ENCODE data around the gene TNFRSF4. TPM values are rescaled to one million over a fixed set of nuclear protein-coding genes. Genes with fewer than 3 reads are reported as not detected.

Gene TNFRSF4
- total and polyA plus RNA-seq, 10 of the 15 experiments (the other 5 are each of a cell fraction or from before 2014, with no cell fraction given) = 0.05 to 7.3 (median 2.5) TPM; not detected in 1

DNA sequence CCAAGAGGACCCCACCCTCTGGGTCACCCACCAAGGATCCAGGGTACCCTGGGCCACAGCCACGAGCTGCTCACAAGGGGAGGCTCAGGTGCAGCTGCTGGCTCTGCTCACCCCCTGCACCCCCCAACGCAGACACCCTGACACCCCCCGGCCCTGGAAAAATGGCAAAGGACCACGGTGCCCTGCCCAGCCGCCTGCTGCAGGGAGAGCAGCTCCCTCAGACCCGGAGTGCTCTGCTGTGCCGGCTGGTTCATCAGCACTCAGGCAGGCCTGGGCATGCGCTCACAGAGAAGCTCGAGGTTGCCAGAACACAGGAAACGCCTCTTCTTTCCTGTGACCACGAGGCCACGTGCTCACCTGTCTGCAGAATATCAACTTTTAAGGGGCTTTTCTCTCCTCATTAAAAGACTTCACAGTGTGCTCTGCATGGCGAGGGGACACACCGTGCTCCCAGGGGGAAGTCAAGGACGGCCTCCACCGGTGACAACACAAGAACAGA, 36.9 kb upstream of the TNFRSF4 start (continued):
- TF ChIP-seq NR2F1 (conservative IDR thresholded peaks at IDR 0.05) = no peak
- no peak for TF ChIP-seq RCOR1 (conservative IDR thresholded peaks at IDR 0.05; ENCODE audit: low read depth, low read length)
- TF ChIP-seq SIN3A (IDR thresholded peaks at IDR 0.05; ENCODE audit: low read depth, low read length) = no peak
- TF ChIP-seq, protein P1, sequence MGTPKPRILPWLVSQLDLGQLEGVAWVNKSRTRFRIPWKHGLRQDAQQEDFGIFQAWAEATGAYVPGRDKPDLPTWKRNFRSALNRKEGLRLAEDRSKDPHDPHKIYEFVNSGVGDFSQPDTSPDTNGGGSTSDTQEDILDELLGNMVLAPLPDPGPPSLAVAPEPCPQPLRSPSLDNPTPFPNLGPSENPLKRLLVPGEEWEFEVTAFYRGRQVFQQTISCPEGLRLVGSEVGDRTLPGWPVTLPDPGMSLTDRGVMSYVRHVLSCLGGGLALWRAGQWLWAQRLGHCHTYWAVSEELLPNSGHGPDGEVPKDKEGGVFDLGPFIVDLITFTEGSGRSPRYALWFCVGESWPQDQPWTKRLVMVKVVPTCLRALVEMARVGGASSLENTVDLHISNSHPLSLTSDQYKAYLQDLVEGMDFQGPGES (IDR thresholded peaks at IDR 0.05) = no peak
- TF ChIP-seq EZH2 (IDR thresholded peaks at IDR 0.05; ENCODE audit: borderline replicate concordance, control insufficient read depth, low read depth, low read length) = no peak
- TF ChIP-seq CREB1 (IDR thresholded peaks at IDR 0.05; ENCODE audit: low read depth) = no peak
- TF ChIP-seq HCFC1 (IDR thresholded peaks at IDR 0.05; ENCODE audit: low read length) = no peak
- no peak for TF ChIP-seq NFIC (IDR thresholded peaks at IDR 0.05; ENCODE audit: low read depth, low read length)
- no peak for TF ChIP-seq POU2F2 (IDR thresholded peaks at IDR 0.05; ENCODE audit: borderline replicate concordance, low read depth, low read length)
- TF ChIP-seq RELA (IDR thresholded peaks at IDR 0.05; ENCODE audit: borderline replicate concordance, partially characterized antibody) = no peak
- no peak for TF ChIP-seq MTA3 (IDR thresholded peaks at IDR 0.05; ENCODE audit: borderline replicate concordance, low read length)
- no peak for TF ChIP-seq YY1 (IDR thresholded peaks at IDR 0.05; ENCODE audit: low read depth, low read length)
- peak; percentile 2; the same call in 1 of the 2 replicates for TF ChIP-seq SMARCA5 (IDR thresholded peaks at IDR 0.05)
- TF ChIP-seq CEBPB (IDR thresholded peaks at IDR 0.05; ENCODE audit: borderline replicate concordance in 1 of 2, low read depth in 2 of 2, low read length in 2 of 2) = no peak
- TF ChIP-seq KLF5 (IDR thresholded peaks at IDR 0.05; ENCODE audit: partially characterized antibody) = no peak
- TF ChIP-seq SRF (IDR thresholded peaks at IDR 0.05; ENCODE audit: low read depth in 2 of 2, low read length in 2 of 2) = no peak
- TF ChIP-seq, protein P2, sequence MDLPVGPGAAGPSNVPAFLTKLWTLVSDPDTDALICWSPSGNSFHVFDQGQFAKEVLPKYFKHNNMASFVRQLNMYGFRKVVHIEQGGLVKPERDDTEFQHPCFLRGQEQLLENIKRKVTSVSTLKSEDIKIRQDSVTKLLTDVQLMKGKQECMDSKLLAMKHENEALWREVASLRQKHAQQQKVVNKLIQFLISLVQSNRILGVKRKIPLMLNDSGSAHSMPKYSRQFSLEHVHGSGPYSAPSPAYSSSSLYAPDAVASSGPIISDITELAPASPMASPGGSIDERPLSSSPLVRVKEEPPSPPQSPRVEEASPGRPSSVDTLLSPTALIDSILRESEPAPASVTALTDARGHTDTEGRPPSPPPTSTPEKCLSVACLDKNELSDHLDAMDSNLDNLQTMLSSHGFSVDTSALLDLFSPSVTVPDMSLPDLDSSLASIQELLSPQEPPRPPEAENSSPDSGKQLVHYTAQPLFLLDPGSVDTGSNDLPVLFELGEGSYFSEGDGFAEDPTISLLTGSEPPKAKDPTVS (IDR thresholded peaks at IDR 0.05; ENCODE audit: low read depth, low read length) = no peak
- TF ChIP-seq, protein P3, sequence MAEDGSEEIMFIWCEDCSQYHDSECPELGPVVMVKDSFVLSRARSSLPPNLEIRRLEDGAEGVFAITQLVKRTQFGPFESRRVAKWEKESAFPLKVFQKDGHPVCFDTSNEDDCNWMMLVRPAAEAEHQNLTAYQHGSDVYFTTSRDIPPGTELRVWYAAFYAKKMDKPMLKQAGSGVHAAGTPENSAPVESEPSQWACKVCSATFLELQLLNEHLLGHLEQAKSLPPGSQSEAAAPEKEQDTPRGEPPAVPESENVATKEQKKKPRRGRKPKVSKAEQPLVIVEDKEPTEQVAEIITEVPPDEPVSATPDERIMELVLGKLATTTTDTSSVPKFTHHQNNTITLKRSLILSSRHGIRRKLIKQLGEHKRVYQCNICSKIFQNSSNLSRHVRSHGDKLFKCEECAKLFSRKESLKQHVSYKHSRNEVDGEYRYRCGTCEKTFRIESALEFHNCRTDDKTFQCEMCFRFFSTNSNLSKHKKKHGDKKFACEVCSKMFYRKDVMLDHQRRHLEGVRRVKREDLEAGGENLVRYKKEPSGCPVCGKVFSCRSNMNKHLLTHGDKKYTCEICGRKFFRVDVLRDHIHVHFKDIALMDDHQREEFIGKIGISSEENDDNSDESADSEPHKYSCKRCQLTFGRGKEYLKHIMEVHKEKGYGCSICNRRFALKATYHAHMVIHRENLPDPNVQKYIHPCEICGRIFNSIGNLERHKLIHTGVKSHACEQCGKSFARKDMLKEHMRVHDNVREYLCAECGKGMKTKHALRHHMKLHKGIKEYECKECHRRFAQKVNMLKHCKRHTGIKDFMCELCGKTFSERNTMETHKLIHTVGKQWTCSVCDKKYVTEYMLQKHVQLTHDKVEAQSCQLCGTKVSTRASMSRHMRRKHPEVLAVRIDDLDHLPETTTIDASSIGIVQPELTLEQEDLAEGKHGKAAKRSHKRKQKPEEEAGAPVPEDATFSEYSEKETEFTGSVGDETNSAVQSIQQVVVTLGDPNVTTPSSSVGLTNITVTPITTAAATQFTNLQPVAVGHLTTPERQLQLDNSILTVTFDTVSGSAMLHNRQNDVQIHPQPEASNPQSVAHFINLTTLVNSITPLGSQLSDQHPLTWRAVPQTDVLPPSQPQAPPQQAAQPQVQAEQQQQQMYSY (CRISPR knock-in tag; IDR thresholded peaks at IDR 0.05) = no peak
- TF ChIP-seq BCL11A (IDR thresholded peaks at IDR 0.05; ENCODE audit: low read depth, low read length) = no peak
- no peak for TF ChIP-seq MYB (IDR thresholded peaks at IDR 0.05; ENCODE audit: borderline replicate concordance, low read depth, low read length)
- TF ChIP-seq TCF7 (IDR thresholded peaks at IDR 0.05; ENCODE audit: borderline replicate concordance) = no peak
- TF ChIP-seq JUND (IDR thresholded peaks at IDR 0.05; ENCODE audit: low read depth, low read length) = no peak
- TF ChIP-seq HDAC6 (IDR thresholded peaks at IDR 0.05; ENCODE audit: unreplicated experiment) = no peak
- TF ChIP-seq KDM1A (IDR thresholded peaks at IDR 0.05; ENCODE audit: borderline replicate concordance) = no peak
- no peak for TF ChIP-seq BRCA1 (IDR thresholded peaks at IDR 0.05; ENCODE audit: low read depth, low read length)
- no peak for TF ChIP-seq SMC3 (IDR thresholded peaks at IDR 0.05; ENCODE audit: borderline replicate concordance, low read length)
- TF ChIP-seq MEF2B (IDR thresholded peaks at IDR 0.05; ENCODE audit: partially characterized antibody, poor library complexity, severe bottlenecking) = peak; percentile 78
